Measurements from ENCODE around the gene PKIB. TPM values are rescaled to one million over a fixed set of nuclear protein-coding genes. Genes with fewer than 3 reads are reported as not detected.

The PKIB gene
- total and polyA plus RNA-seq, 2 of the 4 experiments (the other 2 are of a cell fraction), result 6.3 to 13.1 TPM

DNA sequence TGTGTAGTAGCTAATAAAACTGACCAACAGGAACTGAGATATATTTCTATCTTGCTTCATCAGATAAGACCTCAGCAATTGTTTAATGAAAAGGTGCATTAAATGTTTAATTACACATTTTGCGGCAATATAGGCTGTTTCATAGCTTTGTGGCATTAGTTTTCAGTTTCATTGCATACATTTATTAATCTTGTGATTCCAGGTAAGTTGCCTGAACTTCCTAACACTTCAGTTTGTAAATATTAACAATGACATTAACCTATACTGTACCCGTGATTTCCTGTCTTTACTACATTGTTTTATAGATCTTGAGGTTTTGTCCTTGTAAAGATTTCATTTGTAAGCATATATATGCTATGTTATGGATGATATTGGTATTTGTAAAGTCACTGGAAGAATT, 66.5 kb downstream of the PKIB start:
- H2AFZ ChIP-seq (replicated peaks; ENCODE audit: low read length, poor library complexity), result no peak overlapping the region
- ATAC-seq (ENCODE audit: low read depth) (no peak), DNase-seq (no peak)
- no peaks in the 10 kb centered on the region for H3K36me3 ChIP-seq (ENCODE audit: control insufficient read depth, insufficient read depth, low read length)
- ChIA-PET POLR2A (ENCODE audit: unreplicated experiment) (no interaction called here), CTCF (interaction anchor here (0.6 kb wide), 2 partner anchors 8 to 10 kb away, joined by 3 to 4 read pairs; no protein-coding TSS in a partner anchor)
- H3K18ac ChIP-seq (ENCODE audit: low read depth, low read length), result no peak overlapping the region
- no CpG with 5 or more reads among the region's 2 CpGs for whole genome bisulfite sequencing, 2 experiments (ENCODE audit: extremely low coverage in 2 of 2, insufficient read length in 1 of 2)
- H3K56ac ChIP-seq (ENCODE audit: extremely low read depth, insufficient read depth, low read length), result no peak overlapping the region
- TF ChIP-seq RFX5 (IDR thresholded peaks at IDR 0.05; ENCODE audit: low read depth, low read length) (no peak), MXI1 (IDR thresholded peaks at IDR 0.05; ENCODE audit: borderline replicate concordance, low read depth, low read length) (no peak)
- TF ChIP-seq, protein P1, sequence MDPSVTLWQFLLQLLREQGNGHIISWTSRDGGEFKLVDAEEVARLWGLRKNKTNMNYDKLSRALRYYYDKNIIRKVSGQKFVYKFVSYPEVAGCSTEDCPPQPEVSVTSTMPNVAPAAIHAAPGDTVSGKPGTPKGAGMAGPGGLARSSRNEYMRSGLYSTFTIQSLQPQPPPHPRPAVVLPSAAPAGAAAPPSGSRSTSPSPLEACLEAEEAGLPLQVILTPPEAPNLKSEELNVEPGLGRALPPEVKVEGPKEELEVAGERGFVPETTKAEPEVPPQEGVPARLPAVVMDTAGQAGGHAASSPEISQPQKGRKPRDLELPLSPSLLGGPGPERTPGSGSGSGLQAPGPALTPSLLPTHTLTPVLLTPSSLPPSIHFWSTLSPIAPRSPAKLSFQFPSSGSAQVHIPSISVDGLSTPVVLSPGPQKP (IDR thresholded peaks at IDR 0.05; ENCODE audit: borderline replicate concordance, low read depth, low read length), result no peak
- no peak overlapping the region for H3K4me3 ChIP-seq (ENCODE audit: insufficient read depth, low read depth, low read length)
- in situ Hi-C loops (cut with MboI; ENCODE audit: low sequenced_read_pairs) (no loop called here), intact Hi-C loops (cut with micrococcal nuclease) (no loop called here), dilution Hi-C loops (cut with HindIII; ENCODE audit: low sequenced_read_pairs, unreplicated experiment) (no loop called here)
- no peak overlapping the region for H2BK120ac ChIP-seq (ENCODE audit: low read depth, low read length)
- no peaks in the 10 kb centered on the region for H3K9me3 ChIP-seq (ENCODE audit: control insufficient read depth, insufficient read depth, low read length)
- no peak overlapping the region for H3K9ac ChIP-seq (ENCODE audit: low read depth, low read length)
- H4K8ac ChIP-seq (ENCODE audit: low read depth in 2 of 2, low read length in 2 of 2), result no peak overlapping the region
- H3K23ac ChIP-seq (ENCODE audit: low read depth, low read length), result no peak overlapping the region
- H3K27ac ChIP-seq (ENCODE audit: insufficient read depth, low read length), result no peak overlapping the region
- no peak overlapping the region for H3K4me2 ChIP-seq (ENCODE audit: low read depth, low read length)
- H3K9me1 ChIP-seq (ENCODE audit: insufficient read depth, low read length), result no peaks in the 10 kb centered on the region
- no peak overlapping the region for H2AK9ac ChIP-seq (replicated peaks; ENCODE audit: low read depth, low read length, poor library complexity)
- no TSS peak for BruUV-seq (replicated peaks)
- H3K4ac ChIP-seq (ENCODE audit: low read depth, low read length), result no peak overlapping the region
- H3K27me3 ChIP-seq (ENCODE audit: control insufficient read depth, insufficient read depth, low read length), result no peaks in the 10 kb centered on the region
- no peak overlapping the region for H2AK5ac ChIP-seq (ENCODE audit: low read depth, low read length)
- no peak overlapping the region for H4K91ac ChIP-seq (ENCODE audit: insufficient read depth, low read depth, low read length)
- no peak overlapping the region for H3K14ac ChIP-seq (replicated peaks; ENCODE audit: low read depth, low read length)
- no peaks in the 10 kb centered on the region for H3K79me1 ChIP-seq (ENCODE audit: low read depth in 1 of 2, low read length in 2 of 2)
- H2BK15ac ChIP-seq (ENCODE audit: low read depth, low read length), result no peak overlapping the region
- H2BK5ac ChIP-seq (ENCODE audit: low read depth, low read length, poor library complexity, severe bottlenecking), result no peak overlapping the region
- no peaks in the 10 kb centered on the region for H3K4me1 ChIP-seq (ENCODE audit: control insufficient read depth, insufficient read depth, low read length)
- no peaks in the 10 kb centered on the region for H4K20me1 ChIP-seq (ENCODE audit: insufficient read depth, low read length)
- H2BK20ac ChIP-seq (ENCODE audit: low read depth, low read length), result no peak overlapping the region
- no peak overlapping the region for H4K5ac ChIP-seq (ENCODE audit: low read depth, low read length)

All from IMR-90 (cell line).